NOMO-1 (cell line): ENCODE data around the gene RMP24.

Experiments
- DNase-seq, 2 experiments: peaks; one replicate each; lab custom pipeline; 2025; ENCODE audit not compliant: unreplicated experiment in 2 of 2; lab: John Stamatoyannopoulos, UW

Gene RMP24

DNA sequence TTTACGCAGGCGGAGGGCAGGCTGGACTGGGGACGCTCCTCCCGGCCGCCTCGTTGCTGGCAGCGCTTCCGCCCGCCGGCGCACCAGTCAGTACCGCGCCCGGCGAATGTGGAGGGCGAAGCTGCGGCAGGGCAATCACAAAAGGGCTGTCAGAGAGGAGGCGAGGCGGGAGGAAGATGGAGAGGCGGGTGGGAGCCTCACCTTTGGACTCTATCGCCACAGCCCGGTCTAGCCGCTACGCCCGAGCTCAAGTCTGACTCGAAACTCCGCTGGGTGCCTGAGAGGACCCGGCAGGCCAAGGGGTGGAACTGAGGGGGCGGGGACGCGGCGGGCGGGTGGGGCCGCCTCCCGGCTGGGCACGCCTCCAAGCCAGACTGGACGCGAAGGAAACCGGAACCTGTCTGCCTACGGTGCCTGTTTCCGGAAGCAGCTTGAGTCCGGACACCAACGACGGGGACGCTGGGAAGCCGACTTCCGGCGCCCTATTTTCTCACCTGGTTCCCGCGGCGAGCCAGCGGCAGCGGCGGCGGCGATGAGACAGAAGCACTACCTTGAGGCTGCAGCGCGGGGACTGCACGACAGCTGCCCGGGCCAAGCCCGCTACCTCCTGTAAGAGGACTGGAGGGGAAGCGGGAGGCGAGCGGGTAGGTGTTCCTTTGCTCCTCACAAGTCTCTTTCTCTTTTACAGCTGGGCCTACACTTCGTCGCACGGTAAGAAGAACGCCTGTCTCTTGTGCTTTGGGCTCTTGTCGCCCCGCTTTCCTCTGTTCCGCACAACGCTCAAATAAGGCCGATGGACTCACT is at the start of gene RMP24:
Gene RMP24, plus strand, starts transcription at position 483 of the 804 bp plus-strand sequence.
- peak; percentile 91 for DNase-seq

DNA sequence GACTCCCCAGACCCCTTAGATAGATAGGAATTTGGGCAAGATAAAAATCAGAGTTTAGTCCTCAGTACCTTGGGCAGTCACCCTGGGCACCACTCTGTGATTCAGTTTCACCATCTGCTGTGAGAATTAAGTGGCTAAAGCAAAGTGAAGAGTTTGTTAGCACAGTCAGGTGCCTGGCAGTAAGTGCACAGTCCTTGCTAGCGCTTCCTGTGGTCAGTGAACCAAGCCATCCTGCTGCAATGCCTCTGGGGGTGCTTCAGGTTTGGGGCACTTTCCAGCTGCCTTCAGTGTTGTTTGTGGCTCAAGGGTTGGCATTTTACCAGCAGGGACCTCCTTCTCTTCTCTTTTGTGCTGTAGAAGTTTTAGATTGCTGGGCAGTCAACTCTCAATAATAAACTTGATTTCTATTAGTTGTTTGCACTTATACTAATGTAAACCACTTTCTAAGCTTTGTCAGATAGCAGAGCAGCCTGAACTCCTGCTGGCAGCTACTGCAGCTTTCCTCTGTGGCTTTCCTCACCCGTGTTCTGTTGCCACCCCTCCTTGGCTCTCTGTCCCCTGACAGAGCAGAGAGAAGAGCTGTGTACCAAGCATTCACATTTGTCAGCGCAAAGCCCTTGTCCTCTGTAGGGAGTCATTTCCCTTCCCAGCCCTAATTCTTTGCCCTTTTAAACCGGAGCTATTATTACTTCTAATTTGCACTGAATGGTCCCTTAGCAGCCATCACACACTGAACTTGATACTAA is 48.4 kb upstream of the RMP24 start:
- DNase-seq, result no peak

DNA sequence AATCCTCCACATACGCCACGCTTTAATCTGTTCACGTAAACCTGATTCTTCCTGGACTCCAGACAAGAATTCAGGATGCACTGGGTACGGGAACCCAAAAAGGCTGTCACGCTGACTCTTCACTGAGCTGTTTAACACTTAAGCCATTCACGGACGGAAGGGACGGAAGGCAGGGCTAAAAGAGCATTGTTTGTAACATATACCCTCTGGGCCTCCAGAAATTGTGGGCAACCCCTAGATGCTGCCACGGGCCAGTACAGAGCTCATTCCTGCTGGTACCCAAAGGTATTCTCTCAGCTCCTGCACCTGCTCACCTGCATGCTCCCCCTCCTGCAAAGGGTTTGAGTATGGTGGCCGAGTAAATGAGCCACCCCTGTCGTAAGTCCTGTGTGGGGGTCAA is 45.6 kb upstream of the RMP24 start:
- no peak for DNase-seq

DNA sequence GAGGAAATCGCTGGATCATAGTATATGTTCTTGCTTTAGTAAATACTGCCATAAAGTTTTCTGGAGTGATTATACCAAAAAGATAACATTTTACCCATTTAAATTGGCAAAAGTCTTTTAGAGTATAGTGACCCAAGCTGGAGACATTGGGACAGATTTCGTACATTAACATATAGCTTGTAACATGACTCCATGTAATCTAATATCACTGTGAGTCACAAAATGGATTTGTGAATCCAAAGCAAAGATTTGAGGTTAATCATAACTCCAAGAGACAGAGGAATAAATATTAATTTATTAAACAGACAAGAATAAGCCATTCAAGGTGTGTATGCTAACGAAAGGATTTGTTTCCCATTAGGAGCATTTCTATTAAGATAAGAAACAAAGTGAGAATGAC is 45.0 kb upstream of the RMP24 start:
- no peak for DNase-seq

DNA sequence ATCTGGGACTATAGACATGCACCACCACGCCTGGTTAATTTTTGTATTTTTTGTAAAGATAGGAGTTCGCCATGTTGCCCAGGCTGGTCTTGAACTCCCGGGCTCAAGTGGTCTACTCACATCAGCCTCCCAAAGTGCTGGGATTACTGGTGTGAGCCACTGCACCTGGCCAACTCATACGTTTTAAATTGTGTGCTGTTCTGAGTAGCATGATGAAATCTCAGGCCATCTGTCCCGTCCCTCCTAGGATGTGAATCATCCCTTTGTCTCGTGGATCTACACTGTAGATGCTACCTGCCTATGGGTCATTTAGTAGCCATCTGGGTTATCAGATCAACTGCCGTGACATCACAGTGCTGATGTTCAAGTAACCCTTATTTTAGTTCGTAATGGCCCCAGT is 38.5 kb upstream of the RMP24 start:
- no peak for DNase-seq

DNA sequence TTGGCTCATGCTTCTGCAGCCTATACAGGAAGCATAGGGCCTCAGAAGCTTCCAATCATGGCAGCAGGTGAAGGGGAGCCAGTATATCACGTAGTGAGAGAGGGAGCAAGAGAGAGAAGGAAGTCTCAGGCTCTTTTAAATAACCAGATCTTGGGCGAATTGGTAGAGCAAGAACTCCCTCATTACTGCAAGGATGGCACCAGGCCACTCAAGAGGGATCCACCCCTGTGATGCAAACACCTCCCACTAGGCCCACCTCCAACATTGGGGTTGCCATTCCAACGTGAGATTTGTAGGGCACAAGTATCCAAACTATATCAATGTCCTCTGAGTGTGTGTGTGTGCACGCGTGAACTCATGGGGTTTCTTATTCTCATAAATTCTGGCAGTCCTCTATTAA is 37.6 kb upstream of the RMP24 start:
- no peak for DNase-seq

DNA sequence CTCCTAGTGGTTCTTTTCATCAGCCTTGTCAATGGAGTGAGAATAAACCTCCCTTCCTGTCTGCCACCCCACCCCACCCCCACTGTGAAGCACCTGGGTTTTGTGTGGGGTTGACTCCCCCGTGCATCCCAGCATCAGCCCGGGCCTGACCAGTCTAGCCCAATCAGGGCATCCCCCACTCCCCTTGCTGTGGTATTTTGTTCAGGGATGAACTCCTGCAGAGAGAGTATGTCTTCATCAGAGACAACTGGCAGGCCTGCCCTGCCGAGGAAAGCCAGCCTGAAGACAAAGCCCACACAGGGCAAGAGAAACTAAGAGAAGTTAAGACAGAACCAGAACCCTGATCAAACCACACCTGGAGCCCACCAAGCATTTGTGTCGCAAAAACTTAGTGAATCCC is 36.7 kb upstream of the RMP24 start:
- no peak for DNase-seq

DNA sequence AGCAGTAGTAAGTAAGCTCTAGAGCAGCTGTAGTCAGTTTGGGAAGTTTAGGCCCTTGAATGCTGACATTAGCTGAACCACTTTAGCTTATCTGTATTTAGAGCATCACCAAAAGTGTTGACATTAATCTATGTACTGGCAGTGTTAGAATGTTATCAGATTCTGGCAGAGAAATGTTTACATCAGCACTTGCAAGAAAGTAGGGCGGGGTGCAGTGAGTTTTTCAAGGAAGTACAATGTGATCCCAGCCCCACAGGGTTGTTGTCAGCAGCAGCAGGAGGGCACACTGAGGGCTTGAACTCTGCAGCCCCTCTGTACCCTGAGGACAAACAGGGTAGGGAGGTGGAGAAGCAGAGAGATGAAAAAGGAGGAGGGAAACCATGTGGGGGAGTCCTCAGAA is 35.5 kb upstream of the RMP24 start:
- no peak for DNase-seq

DNA sequence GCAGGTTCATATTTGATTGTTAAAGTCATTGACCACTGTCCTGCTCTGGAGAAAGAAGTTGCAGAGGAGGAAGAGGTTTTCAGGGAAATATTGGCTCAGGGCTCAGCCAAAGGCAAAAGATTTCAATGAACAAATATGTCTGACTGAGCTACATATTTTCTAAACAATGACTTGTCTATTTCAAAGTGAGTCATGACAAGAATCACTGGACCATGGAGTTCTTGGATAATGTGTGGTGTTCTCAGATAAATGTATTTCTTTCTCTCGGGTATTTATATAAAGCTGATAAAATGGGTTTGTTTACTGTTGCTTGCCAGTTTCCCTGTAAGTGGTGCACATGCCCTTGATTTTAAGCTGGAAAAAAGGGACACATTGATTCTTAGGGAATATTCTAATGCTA is 34.3 kb upstream of the RMP24 start:
- DNase-seq, result no peak

DNA sequence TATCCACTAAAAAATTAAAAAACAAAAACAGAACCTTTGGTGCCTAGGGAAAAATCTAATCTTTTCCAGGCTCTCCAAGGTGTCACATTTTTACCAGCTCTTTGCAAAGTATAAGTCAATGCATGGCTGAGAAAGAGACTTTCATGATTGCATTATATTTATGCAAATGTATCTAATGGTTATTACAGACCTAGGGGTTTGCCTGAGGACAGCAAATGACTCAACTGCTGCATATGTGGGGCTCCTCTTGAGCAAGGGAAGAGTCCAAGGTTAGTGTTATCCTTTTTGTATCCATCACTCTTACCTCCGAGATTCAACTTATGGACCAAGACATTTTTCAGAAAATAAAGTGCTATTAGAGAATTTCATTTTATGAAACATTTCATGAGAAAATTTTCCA is 33.9 kb upstream of the RMP24 start:
- no peak for DNase-seq

DNA sequence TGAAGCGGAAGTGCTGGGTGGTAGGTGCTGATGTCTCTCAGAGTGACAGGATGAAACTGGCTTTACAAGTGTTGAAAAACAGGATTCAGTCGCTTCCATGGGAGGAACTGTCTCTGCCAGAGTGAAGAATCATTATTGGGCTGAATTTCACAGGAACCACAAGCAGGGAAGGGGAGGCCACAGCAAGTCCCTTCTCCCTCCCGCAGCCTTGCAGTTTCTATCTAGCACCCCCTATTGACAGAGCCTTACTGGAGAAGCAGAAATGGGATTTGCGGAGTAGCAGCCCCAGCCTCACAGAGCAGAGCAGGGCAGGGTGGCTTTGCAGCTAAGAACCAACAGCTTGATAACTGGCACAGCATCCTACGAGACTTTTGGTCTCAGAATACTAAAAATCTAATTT is 33.3 kb upstream of the RMP24 start:
- peak; percentile 9 to 33 for DNase-seq

DNA sequence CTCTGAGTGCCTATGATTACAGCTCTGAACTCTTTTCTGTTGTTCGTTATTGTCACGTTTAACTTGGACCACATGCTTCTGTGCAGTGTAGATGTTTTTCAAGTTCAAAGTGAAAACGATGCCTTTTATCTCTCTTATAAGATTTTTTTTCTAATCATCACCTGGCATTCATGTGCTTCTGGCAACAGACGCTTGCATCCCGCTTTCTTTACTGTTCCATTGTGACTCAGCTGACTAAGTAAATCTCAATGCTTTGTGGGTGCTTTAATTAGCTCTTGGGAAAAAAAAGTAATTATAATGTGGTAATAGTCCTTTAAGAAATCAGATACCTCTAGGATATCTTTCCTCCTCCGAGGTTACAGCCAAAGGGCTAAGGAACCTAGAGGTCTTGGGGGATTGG is 31.2 kb upstream of the RMP24 start:
- no peak for DNase-seq

DNA sequence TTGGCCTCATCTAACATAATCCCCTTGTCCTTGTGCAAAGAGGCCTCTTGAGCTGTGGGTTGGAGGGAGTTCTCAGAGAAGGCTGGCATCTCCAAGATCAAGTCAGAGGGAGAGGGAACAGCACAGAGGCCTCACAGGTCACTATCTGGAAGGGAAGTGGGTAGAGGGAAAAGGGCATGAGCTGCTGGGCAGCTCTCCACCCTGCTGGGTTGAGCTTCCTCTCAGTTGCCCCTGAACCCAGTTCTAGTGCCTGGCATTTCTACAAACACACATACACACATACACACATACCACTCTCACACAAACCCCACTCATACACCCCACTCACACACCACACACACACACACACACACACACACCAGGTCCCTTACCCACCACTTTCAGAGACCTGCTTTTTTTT is 30.3 kb upstream of the RMP24 start:
- no peak for DNase-seq

DNA sequence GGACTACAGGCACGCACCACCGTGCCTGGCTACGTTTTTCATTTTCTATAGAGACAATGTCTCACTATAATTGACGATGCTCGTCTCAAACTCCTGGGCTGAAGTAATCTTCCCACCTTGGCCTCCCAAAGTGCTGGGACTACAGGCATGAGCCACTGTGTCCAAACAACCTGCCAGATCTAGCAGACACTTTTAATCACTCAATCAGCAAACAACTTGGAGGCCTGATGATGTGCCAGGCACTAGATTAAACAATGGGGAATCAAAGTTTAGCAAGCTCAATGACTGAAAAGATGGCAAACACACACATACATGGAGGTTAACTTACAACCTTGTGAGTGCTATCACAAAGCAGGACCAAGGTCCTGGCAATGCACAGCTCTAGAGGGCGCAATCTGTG is 29.8 kb upstream of the RMP24 start:
- no peak for DNase-seq

DNA sequence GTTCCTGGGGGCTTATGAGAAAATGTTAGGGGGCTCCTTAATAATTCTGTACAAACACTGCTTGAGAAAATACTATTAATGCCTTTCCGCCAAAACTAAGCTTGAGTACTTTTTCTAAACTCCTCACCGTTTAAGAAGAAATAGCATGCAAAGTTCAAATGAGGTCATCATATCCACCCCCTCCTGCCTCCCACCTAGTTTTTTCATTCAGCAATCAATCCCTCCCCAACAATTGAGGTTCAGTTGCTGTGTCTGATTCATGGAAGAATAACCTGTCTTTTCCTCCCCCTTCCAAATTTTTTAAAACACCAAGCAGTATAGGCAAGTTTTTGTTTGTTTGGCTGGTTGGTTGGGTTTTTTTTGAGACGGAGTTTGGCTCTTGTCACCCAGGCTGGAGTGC is 24.4 kb upstream of the RMP24 start:
- no peak for DNase-seq

DNA sequence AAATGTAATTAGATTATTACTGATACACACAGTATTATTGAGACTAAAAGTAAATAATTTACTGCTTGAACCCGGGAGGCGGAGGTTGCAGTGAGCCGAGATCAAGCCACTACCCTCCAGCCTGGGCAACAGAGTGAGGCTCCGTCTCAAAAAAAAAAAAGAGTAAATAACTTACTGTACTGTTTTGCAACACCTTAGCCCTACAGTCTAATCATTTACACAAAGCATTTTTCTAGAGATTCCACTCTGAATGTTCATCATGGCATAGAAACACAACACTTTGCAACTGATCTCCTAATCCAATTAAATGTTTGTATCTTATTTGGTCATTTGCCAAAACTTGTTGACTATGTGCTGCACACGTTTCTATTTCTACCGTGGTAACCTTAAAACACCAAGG is 23.4 kb upstream of the RMP24 start:
- DNase-seq, result no peak

DNA sequence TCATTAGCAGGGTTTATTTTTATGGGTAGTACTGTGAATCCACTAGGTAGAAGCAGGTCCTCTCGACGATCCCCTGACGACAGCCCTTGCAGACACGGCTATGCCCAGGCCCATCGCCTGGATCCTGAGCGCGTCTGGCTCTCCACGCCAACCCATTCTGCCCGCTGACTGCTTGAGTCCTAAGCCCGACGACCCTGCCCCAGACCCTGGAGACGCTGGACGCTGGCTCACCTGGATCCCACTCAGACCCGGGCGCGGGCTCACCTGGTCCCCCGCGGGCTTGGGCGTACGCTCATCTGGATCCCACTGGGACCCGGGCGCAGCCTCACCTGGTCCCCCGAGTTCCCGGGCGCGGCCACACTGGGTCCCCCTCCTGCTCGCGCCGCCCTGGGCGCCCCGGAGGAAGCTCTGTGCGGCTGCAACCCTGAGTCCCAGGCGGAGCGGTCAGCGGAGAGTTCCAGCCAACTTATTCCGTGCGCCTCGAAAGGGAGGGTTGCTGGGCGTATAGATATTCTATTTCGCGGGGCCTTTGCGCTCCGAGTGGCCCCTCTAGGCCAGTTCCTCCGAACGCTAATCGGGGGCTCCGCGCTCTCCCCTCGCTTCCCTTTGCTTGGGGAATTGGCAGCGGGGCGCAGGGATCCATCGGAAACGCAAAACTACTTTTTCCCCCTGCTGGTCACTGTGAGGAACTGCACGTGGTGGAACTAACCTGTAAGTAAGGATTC is 22.4 kb upstream of the RMP24 start:
- peak; percentile 55 to 61 for DNase-seq

DNA sequence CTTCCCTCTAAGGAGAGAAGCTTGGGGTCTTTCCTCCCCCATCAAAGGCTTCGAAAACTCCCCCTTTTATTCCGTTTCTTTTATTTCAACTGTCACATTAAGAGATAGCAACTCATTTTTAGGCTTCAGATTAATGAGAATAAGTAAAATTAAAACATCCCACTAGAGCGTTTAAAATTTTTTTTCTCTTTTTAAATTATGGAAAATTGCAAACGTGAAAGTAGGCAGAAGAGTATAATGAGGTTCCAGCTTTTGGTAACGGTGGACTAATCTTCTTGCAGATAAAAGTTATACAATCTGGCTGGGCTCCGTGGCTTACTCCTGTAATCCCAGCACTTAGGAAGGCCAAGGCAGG is 21.9 kb upstream of the RMP24 start:
- no peak for DNase-seq

DNA sequence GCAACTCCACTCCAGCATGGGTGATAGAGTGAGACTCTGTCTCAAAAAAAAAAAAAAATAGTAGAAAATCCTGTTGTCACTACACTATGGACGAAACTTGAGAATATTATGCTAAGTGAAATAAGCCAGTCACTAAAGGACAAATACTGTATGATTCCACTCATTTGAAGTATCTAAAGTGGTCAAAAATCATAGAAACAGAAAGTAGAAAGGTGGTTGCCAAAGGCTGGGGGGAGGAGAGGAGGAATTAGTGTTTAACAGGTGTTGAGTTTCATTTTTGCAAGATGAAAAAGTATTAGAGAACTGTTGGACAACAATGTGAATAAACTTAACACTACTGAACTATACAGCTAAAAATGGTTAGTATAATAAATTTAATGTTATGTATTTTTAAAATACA is 18.8 kb upstream of the RMP24 start:
- DNase-seq, result no peak

DNA sequence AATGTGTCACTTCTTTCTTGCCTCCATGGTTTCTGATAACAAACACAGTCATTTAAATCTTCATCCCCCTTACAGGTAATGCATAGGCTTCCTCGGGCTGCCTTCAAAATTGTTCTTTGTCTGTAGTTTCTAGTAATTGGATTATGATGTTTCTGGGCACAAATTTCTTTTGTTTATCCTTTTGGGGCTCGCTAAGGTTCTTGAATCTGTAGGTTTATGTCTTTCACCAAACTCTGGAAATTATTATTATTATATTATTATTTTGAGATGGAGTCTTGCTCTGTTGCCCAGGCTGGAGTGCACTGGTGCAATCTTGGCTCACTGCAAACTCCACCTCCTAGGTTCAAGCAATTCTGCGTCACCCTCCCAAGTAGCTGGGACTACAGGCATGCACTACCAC is 16.3 kb upstream of the RMP24 start:
- DNase-seq, result no peak

DNA sequence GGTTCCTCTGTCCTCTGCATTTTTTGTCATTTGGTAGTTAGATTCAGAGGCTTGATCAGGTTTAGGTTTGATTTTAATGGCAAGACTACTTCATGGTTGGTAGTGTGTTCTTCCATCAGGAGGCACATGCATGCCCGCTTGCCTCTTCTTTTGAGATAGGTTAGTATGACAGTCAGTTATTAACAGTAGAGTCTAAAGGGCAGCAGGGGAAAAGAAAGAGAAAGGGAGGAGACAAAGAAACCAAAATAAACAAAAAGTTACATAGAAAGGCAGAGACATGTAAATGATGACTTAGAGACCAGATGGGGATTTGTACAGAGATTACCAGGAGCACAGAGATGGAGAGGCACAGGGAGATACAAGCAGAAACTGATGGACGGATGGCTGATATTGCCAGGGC is 10.2 kb upstream of the RMP24 start:
- no peak for DNase-seq

DNA sequence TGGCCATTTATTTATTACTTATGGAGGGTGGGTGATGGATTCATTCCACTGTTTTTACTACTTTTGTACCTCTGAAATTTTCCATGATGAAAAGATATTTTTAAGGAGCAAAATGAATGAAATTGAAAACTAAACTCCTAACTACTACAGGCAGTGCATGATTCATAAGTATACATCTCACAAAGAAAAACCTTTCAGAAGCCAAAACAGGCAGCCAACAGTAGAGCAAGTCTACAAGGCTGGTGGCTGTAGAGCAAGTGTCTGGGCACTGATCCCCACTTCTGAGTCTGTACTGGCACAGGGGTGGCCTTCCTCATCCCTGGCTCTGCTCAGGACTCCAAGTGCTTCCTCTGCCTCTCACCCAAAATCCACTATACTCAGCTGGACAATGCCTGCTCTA is 8.2 kb upstream of the RMP24 start:
- DNase-seq, result no peak
